Skeletal muscle satellite cell (primary cell): Measurements from ENCODE around the gene RAB32.
A peak's percentile ranks its signal among the peaks of the same experiment; 100 is the strongest.

ENCODE experiments used
- H3K27me3 ChIP-seq: 2 replicates; pipeline ENCODE4 v1.7.0; 2013; ENCODE audit warnings: low read length; ENCODE audit not compliant: control insufficient read depth, insufficient read depth
- H3K36me3 ChIP-seq: 2 replicates; pipeline ENCODE4 v1.7.0; 2013; ENCODE audit warnings: mild to moderate bottlenecking, control low read depth, low read length; ENCODE audit not compliant: insufficient read depth
- H3K4me1 ChIP-seq: 2 replicates; pipeline ENCODE4 v1.7.0; 2013; ENCODE audit warnings: low read length; ENCODE audit not compliant: control insufficient read depth, insufficient read depth
- H3K4me2 ChIP-seq: 2 replicates; pipeline ENCODE4 v1.7.0; 2013; ENCODE audit warnings: mild to moderate bottlenecking, low read length
- H3K4me3 ChIP-seq: 2 replicates; pipeline ENCODE4 v1.7.0; 2013; ENCODE audit warnings: low read length
- H3K9ac ChIP-seq: 2 replicates; pipeline ENCODE4 v1.7.0; 2013; ENCODE audit warnings: mild to moderate bottlenecking, low read depth, low read length, moderate library complexity
- H3K9me3 ChIP-seq: replicated peaks from 2 replicates; pipeline ENCODE4 v1.7.0; 2013; ENCODE audit warnings: mild to moderate bottlenecking, control low read depth, low read length

RAB32 gene

DNA sequence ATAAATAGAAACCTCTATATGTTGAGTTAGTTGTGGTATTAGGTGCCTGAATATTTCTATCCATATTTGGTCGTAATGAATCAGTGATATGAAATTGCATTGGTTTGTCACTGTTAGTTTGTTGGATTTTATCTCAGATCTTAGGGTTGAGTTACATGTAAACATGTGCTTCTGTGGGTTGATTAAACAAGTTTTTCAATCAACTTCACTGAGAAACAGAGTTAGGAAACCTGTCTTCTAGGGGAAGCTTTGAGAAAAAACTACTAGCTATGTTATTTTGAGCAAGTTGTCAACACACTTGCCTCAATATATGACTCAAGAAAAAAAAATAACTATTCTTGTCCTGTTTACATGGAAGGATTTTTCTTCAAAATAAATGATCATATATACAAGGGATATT, 40.3 kb downstream of the RAB32 start:
- Histone ChIP-seq H3K4me2 (no peak overlapping the region), H3K36me3 (no peaks in the 10 kb centered on the region), H3K4me3 (no peak overlapping the region), H3K9ac (no peak overlapping the region), H3K9me3 (no peaks in the 10 kb centered on the region), H3K4me1 (no peaks in the 10 kb centered on the region), H3K27me3 (no peaks in the 10 kb centered on the region)

DNA sequence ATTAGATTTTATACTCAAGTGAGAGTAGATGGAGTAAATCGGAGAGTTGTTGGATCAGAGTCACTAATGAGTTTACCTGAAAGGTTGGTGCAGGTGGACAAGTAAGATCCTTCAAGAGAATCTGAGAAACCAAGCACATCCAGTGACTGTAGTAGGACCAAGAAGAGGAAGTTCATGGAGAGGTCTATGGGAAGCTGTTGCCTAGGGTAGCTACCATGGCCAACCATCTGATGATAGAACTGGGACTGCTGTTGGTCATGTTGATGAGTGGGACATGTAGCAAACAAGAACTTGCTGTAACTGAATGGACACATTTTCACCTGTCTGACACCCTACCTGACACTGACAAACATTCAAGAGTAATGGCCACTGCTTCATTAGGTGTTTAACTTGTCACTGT, 43.8 kb downstream of the RAB32 start:
- H3K4me1 ChIP-seq: no peaks in the 10 kb centered on the region

DNA sequence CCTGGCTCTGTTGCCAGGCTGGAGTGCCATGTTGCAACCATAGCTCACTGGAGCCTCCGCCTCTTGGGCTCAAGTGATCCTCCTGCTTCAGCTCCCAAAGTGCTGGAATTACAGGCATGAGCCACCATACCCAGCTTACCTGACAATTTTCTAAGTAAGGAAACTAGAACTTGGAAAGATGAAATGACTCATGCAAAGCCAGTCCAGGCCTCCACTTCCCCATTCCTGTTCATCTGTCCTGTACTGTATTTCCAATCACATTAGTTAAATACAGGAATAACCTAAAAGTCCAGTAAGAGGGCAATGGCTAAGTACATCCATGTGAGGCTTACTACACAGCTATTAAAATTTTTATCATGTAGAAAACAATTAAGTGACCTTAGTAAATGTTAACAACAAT, 46.9 kb downstream of the RAB32 start:
- Histone ChIP-seq H3K9ac (no peak overlapping the region), H3K4me2 (no peak overlapping the region), H3K27me3 (no peaks in the 10 kb centered on the region), H3K4me3 (no peak overlapping the region), H3K9me3 (no peaks in the 10 kb centered on the region), H3K4me1 (no peaks in the 10 kb centered on the region), H3K36me3 (no peaks in the 10 kb centered on the region)

More for the DNA sequence above, 43.8 kb downstream of the RAB32 start:
- Histone ChIP-seq H3K4me2 (no peak overlapping the region), H3K4me3 (no peak overlapping the region), H3K9ac (no peak overlapping the region), H3K36me3 (no peaks in the 10 kb centered on the region), H3K27me3 (no peaks in the 10 kb centered on the region), H3K9me3 (no peaks in the 10 kb centered on the region)

DNA sequence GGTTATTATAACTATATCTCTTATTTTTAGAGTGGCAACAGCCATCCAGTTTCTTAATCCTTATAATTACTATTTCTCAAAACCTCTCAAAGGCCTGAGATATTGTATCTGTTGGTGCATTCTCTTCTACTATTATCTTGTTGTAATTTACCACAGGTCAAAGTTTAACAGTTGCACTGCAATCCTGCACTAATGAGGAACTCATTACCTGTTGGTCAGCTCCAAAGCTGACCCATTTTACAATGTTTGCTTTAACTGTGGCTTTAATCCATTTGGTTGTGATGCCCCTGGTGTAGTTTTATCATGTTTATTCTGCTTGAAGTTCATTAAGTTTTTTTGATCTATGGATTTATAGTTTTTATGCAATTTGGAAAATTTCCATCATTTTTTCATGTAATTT, 48.8 kb downstream of the RAB32 start:
- no peaks in the 10 kb centered on the region for H3K36me3 ChIP-seq
- H3K4me1 ChIP-seq: peaks cover 6% of the 10 kb centered on the region
- no peaks in the 10 kb centered on the region for H3K27me3 ChIP-seq
- no peak overlapping the region for H3K4me2 ChIP-seq
- no peaks in the 10 kb centered on the region for H3K9me3 ChIP-seq
- H3K9ac ChIP-seq: no peak overlapping the region
- H3K4me3 ChIP-seq: no peak overlapping the region

DNA sequence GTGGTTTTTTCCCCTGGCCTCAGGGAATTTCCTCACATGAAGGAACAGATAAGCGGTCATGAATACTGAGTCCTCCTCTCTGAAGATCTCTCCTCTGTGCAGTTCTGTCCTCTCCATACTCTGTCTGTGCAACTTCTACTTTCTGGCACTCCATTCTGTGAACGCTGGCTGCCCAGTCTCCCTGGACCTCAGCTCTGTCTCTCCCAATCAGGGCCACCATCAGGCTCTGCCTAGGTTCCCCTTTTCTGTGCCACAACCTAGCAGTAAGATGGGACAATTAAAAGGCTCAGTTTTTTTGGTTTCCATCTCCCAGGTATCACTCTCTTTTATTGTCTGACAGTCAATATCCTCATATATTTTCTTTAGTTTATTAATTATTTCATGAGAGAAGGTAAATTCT, 50.4 kb downstream of the RAB32 start:
- H3K27me3 ChIP-seq: no peaks in the 10 kb centered on the region
- no peaks in the 10 kb centered on the region for H3K9me3 ChIP-seq
- no peak overlapping the region for H3K4me2 ChIP-seq
- no peaks in the 10 kb centered on the region for H3K36me3 ChIP-seq
- no peak overlapping the region for H3K4me3 ChIP-seq
- peaks cover 7% of the 10 kb centered on the region for H3K4me1 ChIP-seq
- H3K9ac ChIP-seq: no peak overlapping the region

DNA sequence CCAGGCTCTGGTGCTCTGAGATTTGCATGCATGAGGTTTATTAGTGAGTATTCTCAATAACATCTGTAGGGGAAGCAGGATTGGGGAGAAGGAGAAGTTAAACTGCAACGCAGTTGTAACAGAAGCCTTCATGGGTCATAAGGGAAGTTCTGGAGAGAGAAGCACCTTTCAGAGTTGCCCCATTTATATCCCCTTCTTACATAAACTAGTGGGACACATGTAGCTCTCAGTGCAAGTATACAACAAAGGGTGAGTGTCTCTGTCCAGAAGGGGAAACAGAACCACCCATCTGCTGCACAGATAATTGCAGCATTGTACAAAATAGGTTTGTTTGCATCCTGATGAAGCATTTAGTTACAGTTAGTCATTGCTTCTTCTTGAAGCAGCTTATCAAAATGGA, 50.9 kb downstream of the RAB32 start:
- H3K27me3 ChIP-seq: no peaks in the 10 kb centered on the region
- H3K4me1 ChIP-seq: peaks cover 10% of the 10 kb centered on the region
- no peak overlapping the region for H3K4me3 ChIP-seq
- no peak overlapping the region for H3K9ac ChIP-seq
- no peak overlapping the region for H3K4me2 ChIP-seq
- H3K9me3 ChIP-seq: no peaks in the 10 kb centered on the region
- H3K36me3 ChIP-seq: no peaks in the 10 kb centered on the region

DNA sequence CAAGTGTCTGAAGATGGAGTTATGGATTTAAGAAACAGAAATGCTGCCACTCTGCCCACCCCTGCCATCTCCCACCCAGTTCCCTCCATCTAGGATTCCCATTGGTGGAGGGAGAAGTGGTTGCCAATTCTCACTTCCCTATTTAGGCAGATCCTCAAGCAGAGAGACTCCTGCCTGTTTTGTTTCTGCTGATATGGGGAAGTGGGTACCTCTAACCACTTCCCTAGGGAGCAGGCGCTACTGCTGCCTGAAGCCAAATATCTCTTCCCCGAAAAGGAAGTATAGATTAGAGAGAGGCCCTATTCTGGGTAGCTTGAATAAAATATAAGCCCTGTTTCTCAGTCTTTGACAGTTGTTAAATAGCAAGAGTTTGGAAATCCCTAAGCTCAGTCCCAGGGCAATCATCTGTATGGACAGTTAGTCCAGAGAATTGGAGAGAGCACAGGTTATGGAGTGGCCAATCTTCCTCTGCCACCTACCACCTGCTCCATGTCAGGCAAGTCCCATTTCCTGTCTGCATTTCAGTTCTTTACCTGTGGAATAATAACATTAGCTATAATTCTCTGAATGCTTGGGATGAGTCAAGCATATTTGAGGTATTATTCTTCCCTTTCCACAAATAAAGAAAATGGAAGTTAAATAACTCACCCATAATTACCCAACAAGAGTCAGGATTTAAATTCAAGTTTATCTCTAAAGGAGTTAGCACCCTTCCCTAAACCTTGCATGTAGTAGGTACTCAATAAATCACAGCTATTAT, 52.5 kb downstream of the RAB32 start:
- H3K4me2 ChIP-seq: no peak overlapping the region
- H3K27me3 ChIP-seq: no peaks in the 10 kb centered on the region
- no peak overlapping the region for H3K9ac ChIP-seq
- peaks cover 10% of the 10 kb centered on the region for H3K4me1 ChIP-seq
- H3K9me3 ChIP-seq: no peaks in the 10 kb centered on the region
- no peaks in the 10 kb centered on the region for H3K36me3 ChIP-seq
- H3K4me3 ChIP-seq: no peak overlapping the region

DNA sequence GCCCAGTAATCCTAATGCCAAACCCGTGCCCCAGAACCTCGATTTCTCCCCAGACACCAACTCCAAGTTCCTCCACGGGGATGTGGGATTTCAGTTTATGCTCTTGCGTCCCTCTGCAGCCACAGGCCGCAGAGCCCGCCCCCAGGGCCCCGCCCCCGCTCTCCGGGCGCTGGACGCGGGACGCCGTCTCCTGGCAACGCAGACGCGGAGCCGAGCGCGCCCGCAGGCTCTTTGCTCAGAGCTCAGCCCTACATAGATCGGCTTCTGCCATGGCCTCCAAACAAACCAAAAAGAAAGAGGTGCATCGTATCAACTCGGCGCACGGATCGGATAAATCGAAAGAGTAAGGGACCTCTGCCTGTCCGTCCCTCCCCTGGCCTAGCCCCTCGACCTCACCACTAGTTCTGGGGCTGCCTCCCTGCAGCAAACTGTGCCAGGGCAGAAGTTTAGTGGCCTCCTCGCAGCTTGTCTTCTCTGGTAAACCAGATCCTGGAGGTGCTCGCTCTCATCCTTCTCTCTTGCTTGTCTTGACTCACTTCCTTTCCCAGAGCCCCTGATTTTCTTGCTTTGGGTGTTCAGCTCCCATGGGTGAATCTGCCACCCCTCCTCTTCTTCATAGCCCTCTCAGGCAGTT, 55.3 kb downstream of the RAB32 start, which contains the start of gene ADGB:
Gene ADGB (plus strand): TSS at position 201 of the 634 bp plus-strand sequence. CDS start 69 bp downstream, at position 270.
- Histone ChIP-seq H3K9ac (peak within 1 kb of the TSS; percentile 72), H3K4me2 (peak within 1 kb of the TSS; percentile 96), H3K4me3 (peak within 1 kb of the TSS; percentile 81), H3K4me1 (peaks cover 10% of the 10 kb centered on the region), H3K27me3 (no peaks in the 10 kb centered on the region), H3K36me3 (no peaks in the 10 kb centered on the region), H3K9me3 (no peaks in the 10 kb centered on the region)

DNA sequence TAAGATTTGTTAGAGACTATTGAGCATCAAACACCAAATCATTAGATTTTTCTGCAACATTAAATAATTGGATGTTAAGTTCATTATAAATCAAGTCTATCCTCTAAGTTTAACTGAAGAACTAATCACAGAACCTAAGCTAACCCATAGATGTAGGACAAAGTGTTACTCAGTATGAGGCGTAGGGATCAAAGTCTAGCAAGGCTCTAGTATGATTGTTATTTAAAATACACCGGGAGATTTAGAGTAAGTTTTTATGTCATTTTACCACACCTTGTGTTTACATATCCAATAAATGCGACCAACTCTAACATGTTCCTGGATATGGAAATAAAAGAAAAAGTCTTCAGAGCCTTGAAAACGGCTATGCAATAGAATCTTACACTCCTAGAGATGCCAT, 57.7 kb downstream of the RAB32 start:
- Histone ChIP-seq H3K27me3 (no peaks in the 10 kb centered on the region), H3K36me3 (no peaks in the 10 kb centered on the region), H3K9ac (no peak overlapping the region), H3K4me2 (no peak overlapping the region), H3K4me3 (no peak overlapping the region), H3K9me3 (no peaks in the 10 kb centered on the region), H3K4me1 (peaks cover 8% of the 10 kb centered on the region)

DNA sequence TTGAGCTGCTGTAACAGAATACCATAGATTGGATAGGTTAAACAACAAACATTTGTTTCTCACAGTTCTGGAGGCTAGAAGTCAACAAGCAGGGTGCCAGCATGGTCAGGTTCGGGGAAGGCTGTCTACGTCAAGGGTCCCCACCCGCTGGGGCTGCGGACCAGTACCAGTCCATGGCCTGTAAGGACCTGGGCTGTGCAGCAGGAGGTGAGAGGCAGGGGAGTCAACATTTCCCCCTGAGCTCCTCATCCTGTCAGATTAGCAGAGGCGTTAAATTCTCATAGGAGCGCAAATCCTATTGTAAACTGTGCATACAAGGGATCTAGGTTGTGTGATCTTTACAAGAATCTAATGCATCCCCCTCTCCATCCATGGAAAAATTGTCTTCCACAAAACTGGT, 58.9 kb downstream of the RAB32 start:
- no peak overlapping the region for H3K9ac ChIP-seq
- H3K4me1 ChIP-seq: peaks cover 5% of the 10 kb centered on the region
- H3K36me3 ChIP-seq: no peaks in the 10 kb centered on the region
- no peaks in the 10 kb centered on the region for H3K27me3 ChIP-seq
- no peak overlapping the region for H3K4me3 ChIP-seq
- no peak overlapping the region for H3K4me2 ChIP-seq
- no peaks in the 10 kb centered on the region for H3K9me3 ChIP-seq
